Sigmoid colon (tissue), 4 donors: ENCODE results near the gene ADH5.
A peak's percentile ranks its signal among the peaks of the same experiment; 100 is the strongest.

Source experiments
- EP300 ChIP-seq, 4 donors: sonication (generic); formaldehyde crosslinking; IDR thresholded peaks; one replicate each; pipeline ENCODE4 v1.6.1; 2017; ENCODE audit warnings: antibody characterized with exemption in 4 of 4
- POLR2A ChIP-seq, 2 donors: fragments of 450-650 bp; IDR thresholded peaks; one replicate each; pipeline ENCODE4 v1.6.1; 2016; ENCODE audit warnings: antibody characterized with exemption in 2 of 2, mild to moderate bottlenecking in 2 of 2, moderate library complexity in 2 of 2

- TF ChIP-seq POLR2A (IDR thresholded peaks at IDR 0.05) (peak; percentile 94 to 97), EP300 (IDR thresholded peaks at IDR 0.05) (no peak)
Measured at GRCh38 chr4:99088481-99089365, at the start of gene ADH5.
